HG02840 (cell line): ENCODE data around the gene DGKD.

Source experiments
- ATAC-seq: cut with Tn5 transposase; IDR thresholded peaks from one replicate; pipeline ENCODE4 v1.9.1; 2021; ENCODE audit warnings: mild to moderate bottlenecking, moderate library complexity, moderate number of reproducible peaks; ENCODE audit not compliant: unreplicated experiment, low FRiP score

Gene DGKD

DNA sequence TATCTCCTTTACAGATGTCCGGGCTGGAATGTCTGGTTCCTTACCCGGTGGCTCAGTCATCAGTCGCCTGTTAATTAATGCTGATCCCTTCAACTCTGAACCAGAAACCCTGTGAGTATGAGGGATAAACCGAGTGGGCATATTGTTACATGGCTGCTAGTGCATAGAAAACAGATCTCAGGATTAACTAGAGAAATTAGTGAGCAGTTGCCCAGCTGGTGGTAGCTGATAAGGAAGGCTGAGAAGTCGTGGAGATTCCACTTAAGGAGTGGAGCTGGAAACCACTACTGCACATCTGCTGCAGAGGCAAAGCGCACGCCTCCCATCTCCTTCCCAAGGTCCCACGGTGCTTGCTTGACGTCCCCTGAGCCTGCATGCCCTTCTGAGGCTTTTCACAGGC, 97.7 kb downstream of the DGKD start:
- ATAC-seq, result no peak

DNA sequence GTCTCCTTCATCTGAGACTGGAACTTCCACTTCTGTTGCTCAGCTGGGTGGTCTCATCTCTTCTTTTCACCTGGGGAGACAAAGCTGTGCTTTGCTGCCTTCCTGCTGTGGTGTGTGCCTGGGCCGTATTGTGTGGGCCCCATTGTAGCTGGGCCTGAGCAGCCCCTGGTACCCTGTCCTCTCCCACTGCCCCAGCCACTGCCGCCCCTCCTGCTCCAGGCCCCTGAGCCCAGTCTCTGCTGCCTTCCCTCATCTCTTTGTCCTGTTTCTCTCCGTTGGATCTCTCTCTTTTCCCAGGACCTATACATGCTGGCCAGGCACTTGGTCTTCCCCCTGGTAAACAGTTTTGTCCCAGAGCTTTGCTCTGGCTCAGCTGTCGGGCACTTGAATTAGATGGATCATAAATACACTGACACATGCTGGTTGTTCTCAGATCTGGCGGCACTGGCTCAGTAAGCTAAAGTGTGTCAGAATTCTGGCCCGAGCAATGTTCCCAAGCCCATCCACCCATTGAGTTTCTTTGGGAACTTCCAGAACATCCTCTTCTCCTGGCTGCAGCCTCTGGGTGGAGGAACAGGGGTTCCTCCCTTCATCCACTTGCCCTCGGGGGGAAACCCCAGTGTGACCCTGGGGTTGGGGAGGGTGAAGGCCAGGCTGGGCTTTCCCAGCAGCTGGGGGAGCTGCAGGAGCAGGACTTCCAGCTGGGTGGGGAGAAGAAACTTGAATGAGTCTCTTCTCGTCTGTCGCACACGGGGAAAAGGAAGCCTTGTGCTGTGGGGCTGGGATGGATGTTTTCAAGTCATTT, 99.0 kb downstream of the DGKD start:
- no peak for ATAC-seq

DNA sequence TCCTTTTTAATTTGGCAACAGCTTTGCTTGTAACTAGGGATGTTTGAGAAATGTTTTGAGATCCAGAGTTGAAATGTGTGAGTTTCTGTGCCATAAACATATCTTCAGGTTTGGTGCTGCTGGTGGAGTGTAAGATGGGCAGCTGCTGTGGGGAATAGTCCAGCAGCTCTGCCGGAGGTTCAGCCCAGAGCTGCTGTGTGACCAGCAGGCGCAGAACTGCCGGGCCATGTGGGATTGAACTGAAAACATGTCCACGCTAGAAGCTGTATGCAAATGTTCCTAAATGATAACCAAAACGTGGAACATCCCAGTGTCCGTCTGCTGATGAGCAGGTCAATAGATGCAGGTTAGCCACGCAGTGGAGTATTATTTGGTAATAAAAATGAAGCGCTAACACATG, 99.6 kb downstream of the DGKD start:
- no peak for ATAC-seq

DNA sequence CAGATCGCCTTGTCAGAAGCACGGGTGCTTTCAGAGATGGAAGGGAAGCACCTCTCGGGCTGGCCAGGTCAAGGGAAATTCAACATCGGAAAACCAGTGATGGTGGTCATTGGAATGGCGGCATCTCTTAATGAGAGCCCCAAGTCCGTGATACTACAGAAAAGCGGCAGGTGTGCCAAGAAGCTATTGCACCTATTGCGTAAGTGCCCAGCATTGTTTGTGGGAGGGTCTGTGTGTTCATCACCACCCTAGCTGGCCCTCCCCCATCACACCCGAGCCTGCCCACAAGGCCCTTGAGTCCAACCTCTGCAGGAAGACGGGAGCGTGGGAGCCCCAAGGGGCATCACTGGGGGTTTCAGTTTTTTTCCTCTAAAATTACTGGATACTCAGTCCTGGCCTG, 100.7 kb downstream of the DGKD start:
- ATAC-seq, result no peak

DNA sequence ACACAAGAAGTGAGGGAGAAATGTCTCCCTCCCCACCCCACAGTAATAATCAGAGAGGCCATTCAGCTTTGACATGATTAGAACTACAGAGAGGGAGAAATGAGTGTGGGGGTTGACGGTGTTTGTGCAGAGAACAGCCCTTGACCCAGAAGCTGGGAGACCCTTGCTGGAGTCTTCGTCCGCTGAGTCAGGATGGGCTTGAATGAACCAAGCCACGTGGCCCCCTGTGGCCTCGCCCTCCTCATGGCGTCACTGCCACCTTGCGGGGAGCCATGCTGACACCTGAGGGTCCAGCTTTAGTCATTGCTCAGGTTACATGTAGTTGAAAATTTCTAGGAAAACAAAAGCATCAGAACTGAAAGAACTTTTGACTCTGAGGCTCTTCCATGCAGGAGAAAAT, 101.2 kb downstream of the DGKD start:
- no peak for ATAC-seq

DNA sequence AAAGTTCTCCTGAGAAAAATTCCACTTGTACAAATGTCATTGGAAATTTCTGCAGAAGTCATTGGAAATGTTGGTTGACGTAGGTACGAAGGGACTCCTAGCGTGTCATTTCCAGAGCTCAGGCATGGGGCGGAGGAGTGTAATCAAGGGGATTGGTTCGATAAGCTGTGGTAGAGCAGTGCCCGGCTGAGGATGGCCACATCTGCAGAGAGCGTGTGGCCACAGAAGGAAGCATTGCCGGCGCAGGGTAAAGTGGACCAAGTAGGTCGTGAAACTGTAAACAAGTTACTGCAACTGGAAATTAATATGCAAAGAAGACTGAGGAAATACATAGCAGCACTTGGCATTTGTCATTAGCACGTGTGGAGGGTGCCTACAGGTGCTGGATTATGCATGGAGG, 101.8 kb downstream of the DGKD start:
- ATAC-seq, result no peak

GRCh38 chr2:233456934-233457333, 102.6 kb downstream of the DGKD start:
- no peak for ATAC-seq

DNA sequence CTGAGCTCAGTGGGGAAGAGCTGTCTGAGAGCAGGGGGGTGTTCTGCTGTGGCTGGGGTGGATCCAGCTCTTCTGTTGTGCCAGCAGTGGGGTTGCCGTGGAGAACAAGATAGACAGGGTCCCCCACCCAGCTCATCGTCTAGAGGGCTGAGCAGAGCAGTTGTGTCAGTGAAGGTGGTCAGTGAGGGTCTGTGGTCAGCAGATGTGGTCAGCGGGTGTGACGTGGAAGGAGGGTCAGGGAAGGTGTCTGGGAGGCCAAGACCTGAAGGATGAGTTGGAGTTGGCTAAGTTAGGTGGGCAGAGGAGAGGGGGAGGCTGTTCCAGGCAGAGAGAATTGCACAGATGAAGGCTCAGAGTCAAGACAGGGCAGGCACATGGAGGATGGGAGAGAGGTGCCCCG, 103.1 kb downstream of the DGKD start:
- no peak for ATAC-seq

- ATAC-seq, result no peak
Observed at GRCh38 chr2:233458031-233458610, 103.8 kb downstream of the DGKD start.

DNA sequence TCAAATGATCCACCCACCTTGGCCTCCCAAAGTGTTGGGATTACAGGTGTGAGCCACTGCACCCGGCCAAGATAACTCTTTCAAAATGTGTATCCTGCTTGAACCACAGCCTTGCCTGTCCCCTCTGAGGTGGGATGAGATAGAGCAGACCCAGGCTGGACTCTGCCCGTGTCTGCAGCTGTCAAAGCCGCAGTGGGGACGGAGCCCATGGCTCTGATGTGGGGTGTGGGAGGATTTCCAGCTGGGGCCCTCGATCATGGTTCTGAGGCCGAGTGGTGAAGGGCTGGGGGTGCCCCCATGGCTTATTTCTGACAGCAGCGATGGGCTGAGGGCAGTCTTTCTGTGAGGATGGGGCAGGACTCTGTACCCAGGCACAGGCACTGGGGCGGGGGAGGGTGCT, 104.5 kb downstream of the DGKD start:
- no peak for ATAC-seq

- no peak for ATAC-seq
Observed at GRCh38 chr2:233459426-233459825, 105.1 kb downstream of the DGKD start.

DNA sequence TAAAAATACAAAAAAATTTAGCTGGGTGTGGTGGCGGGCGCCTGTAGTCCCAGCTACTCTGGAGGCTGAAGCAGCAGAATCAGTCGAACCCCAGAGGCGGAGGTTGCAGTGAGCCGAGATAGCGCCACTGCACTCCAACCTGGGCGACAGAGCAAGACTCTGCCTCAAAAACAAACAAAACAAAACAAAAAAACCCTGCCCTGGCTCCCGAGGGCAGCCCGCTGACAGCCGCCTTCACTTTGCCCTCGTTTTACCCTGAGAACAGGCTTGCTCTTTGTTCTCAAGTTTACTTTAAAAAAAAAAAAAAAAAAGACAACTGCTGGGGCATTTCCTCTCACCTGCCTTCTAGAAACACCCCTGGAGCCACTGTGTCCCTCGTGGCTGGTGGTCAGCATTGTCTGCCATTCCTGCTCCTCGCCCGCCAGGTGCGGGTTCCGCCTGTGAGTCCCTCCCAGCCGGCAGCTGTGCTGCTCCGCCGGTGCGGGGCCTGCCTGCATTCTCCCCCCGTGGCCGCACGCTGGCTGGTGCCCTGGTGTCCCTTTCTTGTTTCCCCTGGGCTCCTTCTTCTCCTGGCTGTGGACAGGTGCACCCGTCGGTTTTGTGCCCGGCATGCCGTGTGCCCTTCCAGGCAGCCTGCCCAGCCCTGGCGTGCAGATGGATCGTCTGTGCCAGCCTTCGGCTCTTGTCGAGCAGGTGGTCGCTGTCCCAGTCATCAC, 106.6 kb downstream of the DGKD start:
- ATAC-seq, result no peak

DNA sequence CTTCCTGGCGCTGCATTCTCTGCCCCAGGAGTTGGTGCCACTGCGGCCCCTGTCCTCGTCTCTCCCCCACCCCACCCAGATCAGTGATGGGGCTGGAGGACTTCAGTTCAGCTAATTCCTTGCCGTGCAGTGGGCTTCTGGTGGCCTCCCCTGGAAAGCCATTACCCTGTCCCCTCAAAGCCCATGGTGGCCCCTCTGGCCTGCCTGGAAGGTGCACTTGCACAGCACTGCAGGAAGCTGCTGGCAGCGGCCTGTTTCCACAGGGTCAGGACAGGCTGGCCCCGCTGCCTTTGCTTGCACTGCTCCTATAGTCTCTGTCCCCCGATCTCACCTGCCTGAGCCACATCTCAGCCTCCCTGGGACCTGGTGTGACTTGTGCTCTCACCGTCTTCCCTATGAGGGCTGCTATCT, 107.2 kb downstream of the DGKD start:
- ATAC-seq, result no peak

DNA sequence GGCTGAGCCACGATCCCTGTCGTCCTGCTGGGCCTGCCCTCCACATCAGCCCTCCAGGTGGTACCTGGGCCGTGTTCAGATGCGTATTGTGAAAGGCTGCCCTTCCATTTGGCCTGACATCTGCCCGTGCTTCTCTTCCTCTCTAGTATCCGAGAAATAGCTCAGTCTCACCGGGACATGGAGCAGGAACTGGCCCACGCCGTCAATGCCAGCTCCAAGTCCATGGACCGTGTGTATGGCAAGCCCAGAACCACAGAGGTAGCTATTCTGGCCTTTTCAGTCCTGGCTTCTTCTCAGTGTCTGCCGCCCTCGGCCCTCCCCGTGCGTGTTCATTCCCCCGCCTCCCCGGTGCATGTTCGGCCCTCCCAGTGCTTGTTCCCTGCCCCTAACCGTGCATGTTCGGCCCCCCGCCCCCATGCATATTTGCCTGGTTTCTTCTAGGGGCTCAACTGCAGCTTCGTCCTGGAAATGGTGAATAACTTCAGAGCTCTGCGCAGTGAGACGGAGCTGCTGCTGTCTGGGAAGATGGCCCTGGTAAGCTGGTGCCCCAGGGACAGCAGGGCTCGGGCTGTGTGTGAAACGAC, 108.0 kb downstream of the DGKD start:
- no peak for ATAC-seq

- no peak for ATAC-seq
Observed at GRCh38 chr2:233462826-233463470, 108.7 kb downstream of the DGKD start.

DNA sequence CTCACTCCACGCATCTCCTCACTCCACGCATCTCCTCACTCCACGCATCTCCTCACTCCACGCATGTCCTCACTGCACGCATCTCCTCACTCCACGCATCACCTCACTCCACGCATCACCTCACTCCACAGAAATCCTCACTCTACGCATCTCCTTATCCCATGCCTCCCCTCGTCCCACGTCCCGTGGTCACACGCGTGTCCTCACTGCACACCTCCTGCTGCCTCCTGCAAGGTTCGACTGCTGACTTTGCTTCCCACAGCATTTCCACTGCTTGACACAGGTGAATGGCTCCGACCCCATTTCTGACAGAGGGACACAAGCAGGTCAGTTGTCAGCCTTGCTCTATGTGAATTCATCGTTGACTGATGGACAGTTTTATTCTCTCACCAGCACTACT, 109.3 kb downstream of the DGKD start:
- ATAC-seq, result no peak

DNA sequence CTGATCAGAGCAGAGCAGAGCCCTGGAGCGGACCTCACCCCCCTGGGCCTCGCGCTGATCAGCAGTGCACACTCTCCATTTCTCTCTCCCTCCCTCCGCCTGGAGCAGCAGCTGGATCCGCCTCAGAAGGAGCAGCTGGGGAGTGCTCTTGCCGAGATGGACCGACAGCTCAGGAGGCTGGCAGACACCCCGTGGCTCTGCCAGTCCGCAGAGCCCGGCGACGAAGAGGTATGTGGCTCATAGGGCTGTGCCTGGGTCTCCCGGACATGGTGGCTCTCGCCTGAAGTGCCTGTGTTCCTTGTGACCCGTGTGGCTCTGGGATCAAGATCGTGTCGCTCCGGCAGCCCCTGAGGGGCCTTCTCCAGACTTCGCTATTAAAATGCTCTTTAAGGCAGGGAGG, 109.8 kb downstream of the DGKD start:
- ATAC-seq, result no peak

- no peak for ATAC-seq
Observed at GRCh38 chr2:233464531-233465240, 110.4 kb downstream of the DGKD start.

- ATAC-seq, result no peak
Observed at GRCh38 chr2:233466991-233467603, 112.8 kb downstream of the DGKD start.
